Esophagus squamous epithelium (tissue), 4 donors: ENCODE data around the gene OR2W1.

Experiments
- CTCF ChIP-seq, 6 experiments: fragments of 450-650 bp in 4 of 6; fragments of 200-600 bp in 2 of 6; sonication (generic) in 2 of 6; IDR thresholded peaks; one replicate each; pipeline ENCODE4 v1.5.1; 2016 to 2019; ENCODE audit warnings: antibody characterized with exemption in 6 of 6, mild to moderate bottlenecking in 4 of 6, moderate library complexity in 4 of 6
- POLR2A ChIP-seq, 4 donors: fragments of 450-650 bp; IDR thresholded peaks; one replicate each; pipeline ENCODE4 v1.6.1; 2017; ENCODE audit warnings: antibody characterized with exemption in 4 of 4, mild to moderate bottlenecking in 4 of 4, moderate library complexity in 3 of 4

- TF ChIP-seq CTCF (IDR thresholded peaks at IDR 0.05) = no peak
- no peak for TF ChIP-seq POLR2A (IDR thresholded peaks at IDR 0.05)
Measured at GRCh38 chr6:29021434-29021833, 23.5 kb downstream of the OR2W1 start.
